HCT116 (cell line): ENCODE results near the gene CHST9. TPM values are rescaled to one million over a fixed set of nuclear protein-coding genes. Genes with fewer than 3 reads are reported as not detected.

Experiments used
- ATAC-seq: fragments of 200-7000 bp; cut with Tn5 transposase; 2 replicates; pipeline ENCODE4 v1.9.1; 2020; ENCODE audit warnings: mild to moderate bottlenecking, moderate library complexity
- BruUV-seq: library from RNA; stranded (reverse); fragments of 400-500 nt; replicated peaks from 2 replicates; lab custom pipeline; 2021; lab: Mats Ljungman, UMichigan
- CTCF ChIA-PET: fragments of 300-600 bp; sonication (Branson Sonifier 250); formaldehyde crosslinking; loops from one replicate; lab custom pipeline; 2021; ENCODE audit warnings: antibody characterized with exemption; lab: Charles Lee
- POLR2A ChIA-PET: fragments of 300-600, 350-600 bp; sonication (Branson Sonifier 250); formaldehyde crosslinking; loops from one replicate; lab custom pipeline; 2021; ENCODE audit warnings: antibody characterized with exemption; lab: Charles Lee
- RAD21 ChIA-PET, 2 experiments: fragments of 300-600 bp; sonication (Branson Sonifier 250); formaldehyde crosslinking; loops; one replicate each; lab custom pipeline; 2023; ENCODE audit warnings: low total read pairs in 2 of 2; ENCODE audit not compliant: uncharacterized antibody in 2 of 2, unreplicated experiment in 2 of 2, low non-redundant PET in 1 of 2; lab: Charles Lee
- DNase-seq: peaks from one replicate; pipeline ENCODE4 v3.0.0-alpha.2; 2010; ENCODE audit warnings: low read depth, low spot score
- H2AFZ ChIP-seq: fragments of 200-600 bp; shearing (Covaris generic), sonication (generic); 2 replicates; pipeline ENCODE4 v1.6.1; 2017; ENCODE audit warnings: low read depth, mixed run types, mixed read lengths, antibody characterized with exemption, low read length; ENCODE audit not compliant: poor library complexity, severe bottlenecking
- H3K27ac ChIP-seq: 2 replicates; pipeline ENCODE4 v1.5.1; 2012; ENCODE audit warnings: low read depth, low read length
- H3K27me3 ChIP-seq: fragments of 200-600 bp; sonication (generic); 2 replicates; pipeline ENCODE4 v1.6.1; 2016; ENCODE audit warnings: mixed run types, low read length, mixed read lengths; ENCODE audit not compliant: insufficient read depth
- H3K36me3 ChIP-seq, 2 experiments: fragments of 200-500 bp in 1 of 2; fragments of 200-600 bp in 1 of 2; sonication (Bioruptor generic) in 1 of 2; sonication (generic) in 1 of 2; 2 replicates each; pipeline versions ENCODE4 v1.5.1 to v1.6.1; 2014 to 2016; ENCODE audit warnings: low read length in 2 of 2, inconsistent platforms in 1 of 2, mixed read lengths in 1 of 2, mixed run types in 1 of 2; ENCODE audit not compliant: insufficient read depth in 2 of 2, control insufficient read depth in 1 of 2
- H3K4me1 ChIP-seq, 2 experiments: fragments of 200-600 bp in 1 of 2; sonication (generic) in 1 of 2; 2 replicates each; pipeline versions ENCODE4 v1.5.1 to v1.6.1; 2012 to 2017; ENCODE audit warnings: low read length in 2 of 2, inconsistent platforms in 1 of 2, mild to moderate bottlenecking in 1 of 2, mixed read lengths in 1 of 2, mixed run types in 1 of 2, moderate library complexity in 1 of 2; ENCODE audit not compliant: insufficient read depth in 2 of 2, control insufficient read depth in 1 of 2
- H3K4me2 ChIP-seq: fragments of 200-600 bp; sonication (generic); 2 replicates; pipeline ENCODE4 v1.6.1; 2017; ENCODE audit warnings: mixed run types, low read length, mixed read lengths
- H3K4me3 ChIP-seq, 2 experiments: fragments of 200-600 bp in 1 of 2; sonication (generic) in 1 of 2; replicated peaks in 1 of 2; 2 replicates each; pipeline ENCODE4 v1.5.1; 2011 to 2016; ENCODE audit warnings: low read length in 2 of 2, control low read depth in 1 of 2, low read depth in 1 of 2, mild to moderate bottlenecking in 1 of 2, mixed read lengths in 1 of 2, mixed run types in 1 of 2
- H3K79me2 ChIP-seq: fragments of 200-600 bp; sonication (generic); 2 replicates; pipeline ENCODE4 v1.6.1; 2017; ENCODE audit warnings: mild to moderate bottlenecking, mixed run types, low read length, moderate library complexity, mixed read lengths; ENCODE audit not compliant: insufficient read depth
- H3K9ac ChIP-seq: fragments of 200-600 bp; sonication (generic); 2 replicates; pipeline ENCODE4 v1.6.1; 2016; ENCODE audit warnings: low read length, mixed read lengths
- H3K9me2 ChIP-seq: fragments of 200-600 bp; sonication (generic), shearing (Covaris generic); 2 replicates; pipeline ENCODE4 v1.6.1; 2017; ENCODE audit warnings: mixed run types, mild to moderate bottlenecking, moderate library complexity; ENCODE audit not compliant: insufficient read depth
- H3K9me3 ChIP-seq, 2 experiments: fragments of 200-500 bp in 1 of 2; fragments of 200-600 bp in 1 of 2; sonication (Bioruptor generic) in 1 of 2; sonication (generic) in 1 of 2; 2 replicates each; pipeline ENCODE4 v1.6.1; 2014 to 2017; ENCODE audit warnings: low read length in 2 of 2, mixed read lengths in 2 of 2, inconsistent platforms in 1 of 2, low read depth in 1 of 2, mild to moderate bottlenecking in 1 of 2, mixed run types in 1 of 2, moderate library complexity in 1 of 2; ENCODE audit not compliant: control insufficient read depth in 1 of 2, insufficient read depth in 1 of 2
- H4K20me1 ChIP-seq: fragments of 200-600 bp; sonication (generic), shearing (Covaris generic); 2 replicates; pipeline ENCODE4 v1.6.1; 2017; ENCODE audit warnings: mixed run types, mild to moderate bottlenecking, moderate library complexity; ENCODE audit not compliant: insufficient read depth
- CBX3 ChIP-seq: IDR thresholded peaks from 2 replicates; pipeline ENCODE4 v1.6.1; 2012; ENCODE audit warnings: low read depth
- CEBPB ChIP-seq: IDR thresholded peaks from 2 replicates; pipeline ENCODE4 v1.6.1; 2012; ENCODE audit warnings: low read depth
- EGR1 ChIP-seq: IDR thresholded peaks from 2 replicates; pipeline ENCODE4 v1.6.1; 2012; ENCODE audit warnings: low read depth
- ELF1 ChIP-seq: IDR thresholded peaks from 2 replicates; pipeline ENCODE4 v1.6.1; 2012; ENCODE audit warnings: low read depth, borderline replicate concordance
- EZH2 ChIP-seq: fragments of 200-600 bp; sonication (generic); IDR thresholded peaks from 2 replicates; pipeline ENCODE4 v1.6.1; 2017; ENCODE audit warnings: antibody characterized with exemption, mixed run types
- EZH2phosphoT487 ChIP-seq: fragments of 200-600 bp; IDR thresholded peaks from 2 replicates; pipeline ENCODE4 v1.6.1; 2018; ENCODE audit warnings: antibody characterized with exemption, borderline replicate concordance
- FOSL1 ChIP-seq: IDR thresholded peaks from 2 replicates; pipeline ENCODE4 v1.6.1; 2012; ENCODE audit warnings: low read depth
- POLR2AphosphoS5 ChIP-seq: IDR thresholded peaks from 2 replicates; pipeline ENCODE4 v1.6.1; 2011; ENCODE audit warnings: mild to moderate bottlenecking, low read depth, low read length, moderate library complexity
- RAD21 ChIP-seq: IDR thresholded peaks from 2 replicates; pipeline ENCODE4 v1.6.1; 2012; ENCODE audit warnings: low read depth, mild to moderate bottlenecking
- SIN3A ChIP-seq: IDR thresholded peaks from 2 replicates; pipeline ENCODE4 v1.6.1; 2012; ENCODE audit warnings: low read depth
- SRF ChIP-seq: IDR thresholded peaks from 2 replicates; pipeline ENCODE4 v1.6.1; 2012; ENCODE audit warnings: low read depth
- YY1 ChIP-seq: IDR thresholded peaks from 2 replicates; pipeline ENCODE4 v1.6.1; 2011; ENCODE audit warnings: low read length, low read depth, moderate library complexity, mild to moderate bottlenecking; ENCODE audit not compliant: insufficient replicate concordance; ENCODE audit errors: extremely low read depth
- ZFX ChIP-seq: fragments of 450-650 bp; IDR thresholded peaks from 2 replicates; pipeline ENCODE4 v1.6.1; 2017
- intact Hi-C: fragments of 100-400 bp; cut with micrococcal nuclease; formaldehyde crosslinking; loops from 2 replicates; pipeline ENCODE4 v1.10.0; 2022
- total RNA-seq: library from RNA; stranded (reverse); gene quantifications from one replicate; pipeline ENCODE4 v1.2.1, GENCODE V29; 2021; ENCODE audit not compliant: unreplicated experiment
- TF ChIP-seq, protein P1 (sequence below): IDR thresholded peaks from 2 replicates; pipeline ENCODE4 v1.6.1; 2011; ENCODE audit warnings: mild to moderate bottlenecking, low read length, moderate library complexity; ENCODE audit not compliant: insufficient replicate concordance; ENCODE audit errors: extremely low read depth
- TF ChIP-seq, protein P2 (sequence below), 3 experiments: fragments of 200-600 bp in 1 of 3; sonication (generic) in 1 of 3; IDR thresholded peaks in 2 of 3; conservative IDR thresholded peaks in 1 of 3; 2 replicates each; pipeline ENCODE4 v1.5.1; 2012 to 2017; ENCODE audit warnings: low read depth in 2 of 3, low read length in 2 of 3, antibody characterized with exemption in 1 of 3, borderline replicate concordance in 1 of 3, control low read depth in 1 of 3, mild to moderate bottlenecking in 1 of 3, mixed read lengths in 1 of 3, mixed run types in 1 of 3, moderate library complexity in 1 of 3; ENCODE audit not compliant: insufficient read depth in 1 of 3
- TF ChIP-seq, protein P3 (sequence below): IDR thresholded peaks from 2 replicates; pipeline ENCODE4 v1.6.1; 2012; ENCODE audit warnings: low read depth
- TF ChIP-seq, protein P4 (sequence below): IDR thresholded peaks from 2 replicates; pipeline ENCODE4 v1.6.1; 2012

The CHST9 gene
- total RNA-seq, 1 experiment from 2014 or later, result not detected

DNA sequence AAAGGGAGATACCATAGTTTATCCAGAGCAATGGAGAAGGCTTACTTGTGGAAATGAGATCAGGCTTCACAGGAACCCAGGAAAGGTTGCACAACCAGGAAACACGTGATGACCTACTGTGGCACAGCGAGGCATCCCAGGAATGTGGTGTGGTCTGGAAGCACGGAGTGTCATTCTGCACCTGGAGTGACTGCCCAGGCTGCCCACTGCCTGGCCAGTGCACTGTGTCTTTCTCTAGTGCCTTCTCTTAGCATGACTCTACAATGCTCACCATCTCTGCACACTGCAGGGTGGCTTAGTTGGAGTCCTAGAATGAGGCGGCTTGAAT lies 48.9 kb downstream of the CHST9 start:
- Histone ChIP-seq H2AFZ (no peak overlapping the region), H3K4me2 (0 out of 2 replicates have a peak overlapping the region, but pooled peaks have one; percentile 28), H4K20me1 (no peaks in the 10 kb centered on the region), H3K36me3 (no peaks in the 10 kb centered on the region), H3K27ac (no peak overlapping the region), H3K9ac (no peak overlapping the region), H3K4me1 (peaks cover 0 to 12% of the 10 kb centered on the region in 2 experiments; a peak in 1 of 4 replicates), H3K27me3 (no peaks in the 10 kb centered on the region), H3K9me3 (no peaks in the 10 kb centered on the region), H3K4me3 (no peak overlapping the region), H3K79me2 (no peaks in the 10 kb centered on the region), H3K9me2 (no peaks in the 10 kb centered on the region)
- ChIA-PET CTCF (no interaction called here), POLR2A (no interaction called here), RAD21 (no interaction called here)
- ATAC-seq (peak; percentile 40; the same call in 1 of the 2 replicates), DNase-seq (no peak)
- no peak for TF ChIP-seq YY1
- no peak for TF ChIP-seq POLR2AphosphoS5
- no peak for TF ChIP-seq RAD21
- TF ChIP-seq, protein P1, sequence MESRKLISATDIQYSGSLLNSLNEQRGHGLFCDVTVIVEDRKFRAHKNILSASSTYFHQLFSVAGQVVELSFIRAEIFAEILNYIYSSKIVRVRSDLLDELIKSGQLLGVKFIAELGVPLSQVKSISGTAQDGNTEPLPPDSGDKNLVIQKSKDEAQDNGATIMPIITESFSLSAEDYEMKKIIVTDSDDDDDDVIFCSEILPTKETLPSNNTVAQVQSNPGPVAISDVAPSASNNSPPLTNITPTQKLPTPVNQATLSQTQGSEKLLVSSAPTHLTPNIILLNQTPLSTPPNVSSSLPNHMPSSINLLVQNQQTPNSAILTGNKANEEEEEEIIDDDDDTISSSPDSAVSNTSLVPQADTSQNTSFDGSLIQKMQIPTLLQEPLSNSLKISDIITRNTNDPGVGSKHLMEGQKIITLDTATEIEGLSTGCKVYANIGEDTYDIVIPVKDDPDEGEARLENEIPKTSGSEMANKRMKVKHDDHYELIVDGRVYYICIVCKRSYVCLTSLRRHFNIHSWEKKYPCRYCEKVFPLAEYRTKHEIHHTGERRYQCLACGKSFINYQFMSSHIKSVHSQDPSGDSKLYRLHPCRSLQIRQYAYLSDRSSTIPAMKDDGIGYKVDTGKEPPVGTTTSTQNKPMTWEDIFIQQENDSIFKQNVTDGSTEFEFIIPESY, result no peak
- TF ChIP-seq CEBPB, result no peak; the same call in 1 of the 2 replicates
- no peak for TF ChIP-seq FOSL1
- no peak for TF ChIP-seq EGR1
- TF ChIP-seq CBX3, result no peak
- TF ChIP-seq, protein P2, sequence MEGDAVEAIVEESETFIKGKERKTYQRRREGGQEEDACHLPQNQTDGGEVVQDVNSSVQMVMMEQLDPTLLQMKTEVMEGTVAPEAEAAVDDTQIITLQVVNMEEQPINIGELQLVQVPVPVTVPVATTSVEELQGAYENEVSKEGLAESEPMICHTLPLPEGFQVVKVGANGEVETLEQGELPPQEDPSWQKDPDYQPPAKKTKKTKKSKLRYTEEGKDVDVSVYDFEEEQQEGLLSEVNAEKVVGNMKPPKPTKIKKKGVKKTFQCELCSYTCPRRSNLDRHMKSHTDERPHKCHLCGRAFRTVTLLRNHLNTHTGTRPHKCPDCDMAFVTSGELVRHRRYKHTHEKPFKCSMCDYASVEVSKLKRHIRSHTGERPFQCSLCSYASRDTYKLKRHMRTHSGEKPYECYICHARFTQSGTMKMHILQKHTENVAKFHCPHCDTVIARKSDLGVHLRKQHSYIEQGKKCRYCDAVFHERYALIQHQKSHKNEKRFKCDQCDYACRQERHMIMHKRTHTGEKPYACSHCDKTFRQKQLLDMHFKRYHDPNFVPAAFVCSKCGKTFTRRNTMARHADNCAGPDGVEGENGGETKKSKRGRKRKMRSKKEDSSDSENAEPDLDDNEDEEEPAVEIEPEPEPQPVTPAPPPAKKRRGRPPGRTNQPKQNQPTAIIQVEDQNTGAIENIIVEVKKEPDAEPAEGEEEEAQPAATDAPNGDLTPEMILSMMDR (IDR thresholded peaks at IDR 0.05 in 2 of 3, conservative IDR thresholded peaks at IDR 0.05 in 1 of 3; ENCODE audit: borderline replicate concordance in 1 of 3, insufficient read depth in 1 of 3, low read depth in 2 of 3, low read length in 2 of 3), result no peak
- no peak for TF ChIP-seq SRF
- TF ChIP-seq, protein P3, sequence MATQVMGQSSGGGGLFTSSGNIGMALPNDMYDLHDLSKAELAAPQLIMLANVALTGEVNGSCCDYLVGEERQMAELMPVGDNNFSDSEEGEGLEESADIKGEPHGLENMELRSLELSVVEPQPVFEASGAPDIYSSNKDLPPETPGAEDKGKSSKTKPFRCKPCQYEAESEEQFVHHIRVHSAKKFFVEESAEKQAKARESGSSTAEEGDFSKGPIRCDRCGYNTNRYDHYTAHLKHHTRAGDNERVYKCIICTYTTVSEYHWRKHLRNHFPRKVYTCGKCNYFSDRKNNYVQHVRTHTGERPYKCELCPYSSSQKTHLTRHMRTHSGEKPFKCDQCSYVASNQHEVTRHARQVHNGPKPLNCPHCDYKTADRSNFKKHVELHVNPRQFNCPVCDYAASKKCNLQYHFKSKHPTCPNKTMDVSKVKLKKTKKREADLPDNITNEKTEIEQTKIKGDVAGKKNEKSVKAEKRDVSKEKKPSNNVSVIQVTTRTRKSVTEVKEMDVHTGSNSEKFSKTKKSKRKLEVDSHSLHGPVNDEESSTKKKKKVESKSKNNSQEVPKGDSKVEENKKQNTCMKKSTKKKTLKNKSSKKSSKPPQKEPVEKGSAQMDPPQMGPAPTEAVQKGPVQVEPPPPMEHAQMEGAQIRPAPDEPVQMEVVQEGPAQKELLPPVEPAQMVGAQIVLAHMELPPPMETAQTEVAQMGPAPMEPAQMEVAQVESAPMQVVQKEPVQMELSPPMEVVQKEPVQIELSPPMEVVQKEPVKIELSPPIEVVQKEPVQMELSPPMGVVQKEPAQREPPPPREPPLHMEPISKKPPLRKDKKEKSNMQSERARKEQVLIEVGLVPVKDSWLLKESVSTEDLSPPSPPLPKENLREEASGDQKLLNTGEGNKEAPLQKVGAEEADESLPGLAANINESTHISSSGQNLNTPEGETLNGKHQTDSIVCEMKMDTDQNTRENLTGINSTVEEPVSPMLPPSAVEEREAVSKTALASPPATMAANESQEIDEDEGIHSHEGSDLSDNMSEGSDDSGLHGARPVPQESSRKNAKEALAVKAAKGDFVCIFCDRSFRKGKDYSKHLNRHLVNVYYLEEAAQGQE, result no peak
- TF ChIP-seq ELF1, result no peak
- no peak for TF ChIP-seq EZH2
- TF ChIP-seq EZH2phosphoT487, result no peak
- TF ChIP-seq SIN3A, result no peak
- no peak for TF ChIP-seq ZFX
- TF ChIP-seq, protein P4, sequence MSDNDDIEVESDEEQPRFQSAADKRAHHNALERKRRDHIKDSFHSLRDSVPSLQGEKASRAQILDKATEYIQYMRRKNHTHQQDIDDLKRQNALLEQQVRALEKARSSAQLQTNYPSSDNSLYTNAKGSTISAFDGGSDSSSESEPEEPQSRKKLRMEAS, result no peak
- intact Hi-C loops, result no loop called here
- BruUV-seq, result no TSS peak
